Activated naive CD8-positive, alpha-beta T cell treated with anti-CD3 and anti-CD28 coated beads, Interleukin-2, amount 50 U/mL, for 16 hours (primary cell): ENCODE measurements around the gene ZBTB7B.
"Not testable (repeated sequence)": the region's sequence is repeated elsewhere in the genome, so short reads cannot be mapped to it uniquely, and the experiment has no call there.

ENCODE experiments used
- DNase-seq: peaks from one replicate; pipeline ENCODE4 v3.0.0-alpha.2; 2020; ENCODE audit warnings: low read depth, low spot score

ZBTB7B gene

GRCh38 chr1:154988058-154988954 lies 14.3 kb upstream of the ZBTB7B start:
- DNase-seq: no peak

- DNase-seq: no peak
Measured at GRCh38 chr1:154989195-154989860, 13.3 kb upstream of the ZBTB7B start.

DNA sequence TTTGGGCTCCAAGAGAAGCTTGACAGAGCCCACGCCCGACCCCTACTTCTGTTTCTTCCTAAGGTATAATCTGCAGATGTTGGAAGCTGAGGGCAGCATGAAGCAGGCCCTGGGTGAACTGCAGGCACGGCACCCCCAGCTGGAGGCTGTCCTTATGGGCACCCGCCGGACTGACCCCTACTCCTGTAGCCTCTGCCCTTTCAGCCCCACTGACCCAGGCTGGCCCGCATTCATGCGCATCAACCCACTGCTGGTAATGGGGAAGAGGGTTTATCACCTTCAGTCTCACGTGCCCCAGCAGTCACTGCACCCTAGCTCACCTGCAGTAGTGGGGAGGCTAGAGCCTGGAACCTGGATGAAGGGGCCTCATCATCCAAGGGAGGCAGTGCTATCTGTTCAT lies 12.3 kb upstream of the ZBTB7B start:
- no peak for DNase-seq

GRCh38 chr1:154992721-154993571 lies 9.7 kb upstream of the ZBTB7B start:
- no peak for DNase-seq

GRCh38 chr1:154993572-154994268 lies 8.9 kb upstream of the ZBTB7B start, which contains the start of gene LENEP:
Gene LENEP (plus strand): TSS chr1:154993586. CDS start chr1:154993608, 22 bp downstream.
- no peak for DNase-seq

GRCh38 chr1:154994269-154994587 lies 8.4 kb upstream of the ZBTB7B start:
- no peak for DNase-seq

GRCh38 chr1:154994591-154994990 lies 8.0 kb upstream of the ZBTB7B start:
- DNase-seq: no peak

- not testable (repeated sequence) for DNase-seq
Measured at GRCh38 chr1:154995301-154995983, 7.2 kb upstream of the ZBTB7B start.

DNA sequence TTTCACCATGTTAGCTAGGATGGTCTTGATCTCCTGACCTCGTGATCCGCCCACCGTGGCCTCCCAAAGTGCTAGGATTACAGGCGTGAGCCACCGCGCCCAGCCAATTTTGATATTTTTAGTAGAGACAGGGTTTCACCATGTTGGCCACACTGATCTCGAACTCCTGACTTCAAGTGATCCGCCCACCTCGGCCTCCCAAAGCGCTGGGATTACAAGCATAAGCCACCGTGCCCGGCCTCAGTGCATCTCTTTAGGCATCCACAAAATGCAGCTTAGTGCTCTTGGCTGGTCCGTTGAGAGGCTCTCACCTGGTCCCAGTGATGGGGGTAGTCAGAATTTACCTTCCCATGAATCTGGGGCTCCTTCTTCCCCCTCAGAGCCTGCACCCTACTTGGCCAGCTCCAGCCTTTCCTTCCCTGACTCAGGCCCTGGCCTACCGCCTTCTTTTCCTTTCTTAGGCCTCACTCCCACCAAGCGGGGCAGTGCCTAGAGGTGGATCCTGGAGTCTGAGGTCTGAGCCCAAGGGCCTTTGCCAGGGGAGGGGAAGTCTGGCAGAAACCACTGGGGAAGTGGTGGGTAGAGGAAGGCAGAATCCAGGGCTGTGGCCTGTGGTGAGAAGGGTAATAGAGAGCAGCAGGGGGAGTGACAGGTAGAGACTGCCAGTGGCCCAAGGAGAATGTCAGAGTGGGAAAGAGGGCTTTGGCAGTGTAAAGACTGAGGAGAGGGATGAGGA lies 5.5 kb upstream of the ZBTB7B start:
- DNase-seq: no peak

DNA sequence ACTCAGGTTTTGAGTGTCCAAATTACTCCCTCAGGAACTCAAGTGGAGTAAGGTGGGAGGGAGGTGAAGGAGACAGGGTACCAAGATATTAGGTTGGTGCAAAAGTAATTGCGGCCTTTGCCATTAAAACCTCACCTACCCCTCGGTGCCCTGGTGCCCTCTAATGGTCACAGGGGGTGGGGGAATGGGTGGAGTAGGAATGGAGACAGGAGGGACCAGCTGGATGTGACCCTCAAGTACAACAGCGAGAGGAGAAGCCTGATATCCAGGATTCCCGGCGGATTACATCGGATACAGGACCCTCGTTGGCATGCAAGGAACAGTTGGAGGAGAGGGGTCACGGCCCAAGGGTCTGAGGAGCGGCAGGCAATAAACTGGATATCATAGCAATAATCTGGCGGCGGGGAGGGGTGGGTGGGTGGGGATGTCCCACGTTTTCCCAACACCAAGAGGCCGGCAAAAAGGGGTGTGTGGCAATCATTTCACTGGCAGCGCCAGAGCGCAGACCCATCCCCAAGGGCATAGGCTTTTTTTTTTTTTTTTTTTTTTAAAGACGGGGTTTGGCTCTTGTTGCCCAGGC lies 4.3 kb upstream of the ZBTB7B start:
- DNase-seq: no peak

- peak; percentile 54 for DNase-seq
Measured at GRCh38 chr1:154998818-154999570, 3.6 kb upstream of the ZBTB7B start.

- no peak for DNase-seq
Measured at GRCh38 chr1:154999571-155000410, 2.8 kb upstream of the ZBTB7B start.

- no peak for DNase-seq
Measured at GRCh38 chr1:155000411-155000725, 2.2 kb upstream of the ZBTB7B start.

DNA sequence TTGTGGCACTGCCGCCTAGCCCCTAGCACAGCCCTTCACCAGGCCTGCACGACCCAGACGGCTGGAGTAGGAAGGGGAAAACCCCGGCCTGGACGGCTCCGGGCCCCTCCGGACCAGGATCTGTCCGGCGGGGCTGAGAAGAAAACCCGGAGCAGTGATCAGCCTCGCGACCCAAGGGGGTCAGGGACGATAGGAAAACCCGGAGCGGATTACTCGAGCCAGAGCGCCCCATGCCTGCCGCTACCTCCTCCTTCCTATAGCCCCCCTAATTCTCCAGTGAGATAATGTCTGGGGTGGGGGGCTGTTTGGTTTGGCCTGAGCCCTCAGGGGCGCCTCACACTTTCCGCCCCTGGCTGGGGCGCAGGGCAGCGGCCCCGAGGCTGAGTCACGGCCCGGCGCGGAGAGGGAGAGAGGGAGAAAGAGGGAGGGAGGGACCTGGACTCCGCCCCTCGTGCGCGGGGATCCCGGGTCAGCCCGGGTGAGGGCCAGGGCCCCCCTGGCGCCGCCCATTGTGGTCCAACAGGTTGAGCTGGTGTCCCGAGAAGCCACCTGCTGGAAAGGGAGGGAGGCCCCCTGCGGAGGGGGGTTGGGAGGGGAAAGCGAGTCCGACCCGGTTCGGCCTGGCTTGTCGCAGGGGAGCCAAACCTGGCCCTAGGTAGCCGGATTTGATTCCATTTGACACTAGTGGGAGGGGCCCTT lies 1.7 kb upstream of the ZBTB7B start:
- peak; percentile 50 for DNase-seq

DNA sequence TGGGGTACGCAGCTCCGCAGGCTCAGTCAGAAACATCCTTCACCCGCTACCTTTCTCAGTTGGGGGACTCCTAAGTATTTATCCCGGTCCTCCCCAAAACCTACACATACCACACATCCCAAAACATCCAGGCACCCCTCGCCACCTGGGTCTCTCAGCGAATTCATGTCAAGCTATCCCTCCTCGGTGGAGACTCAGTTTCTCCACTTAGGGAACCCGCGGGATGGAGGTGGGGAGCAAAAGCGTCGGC lies 1.3 kb upstream of the ZBTB7B start:
- DNase-seq: no peak

- DNase-seq: peak; percentile 98
Measured at GRCh38 chr1:155001675-155002463, 733 bp upstream of the ZBTB7B start.

DNA sequence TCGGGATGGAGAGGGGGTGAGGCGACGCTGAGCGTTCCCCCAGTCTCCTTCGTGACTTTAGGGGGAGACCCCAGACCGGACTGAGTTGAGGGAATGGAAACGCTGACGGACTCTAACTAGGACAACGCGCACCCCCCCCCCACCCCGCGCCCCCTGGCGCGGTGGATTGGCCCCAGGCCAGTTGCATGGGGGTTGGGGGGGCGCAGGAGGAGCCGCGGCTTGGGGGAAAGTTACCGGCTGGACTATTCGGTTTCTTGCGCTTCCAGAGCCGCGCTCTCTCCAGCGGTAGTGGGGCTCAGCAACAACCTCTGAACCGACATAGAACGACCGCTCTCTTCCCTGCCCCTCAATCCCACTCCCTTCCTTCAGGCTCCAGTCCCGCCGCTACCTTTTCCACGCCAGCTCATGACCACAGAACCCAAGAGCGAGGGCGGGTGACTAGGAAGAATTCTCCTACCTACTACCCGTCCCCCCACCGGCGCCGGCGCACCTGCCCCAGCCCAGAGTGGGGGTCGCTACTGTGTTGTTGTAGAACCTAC lies 694 bp downstream of the ZBTB7B start:
- no peak for DNase-seq
